Activated CD8-positive, alpha-beta T cell treated with anti-CD3 and anti-CD28 coated beads, Interleukin-2, amount 10 ng/mL, durations not matched to agents 7 days and 5 days (primary cell): ENCODE measurements around the gene MFNG. TPM values are rescaled to one million over a fixed set of nuclear protein-coding genes. Genes with fewer than 3 reads are reported as not detected.

Experiments used
- ATAC-seq: fragments of 150-1000 bp; cut with Tn5 transposase; one replicate; pipeline ENCODE4 v1.10.0; 2021; ENCODE audit warnings: moderate library complexity
- CTCF ChIA-PET: fragments of 350-600 bp; sonication (Branson Sonifier 250); formaldehyde crosslinking; loops from one replicate; lab custom pipeline; 2021; ENCODE audit warnings: antibody characterized with exemption; lab: Charles Lee
- POLR2A ChIA-PET: fragments of 350-600 bp; sonication (Branson Sonifier 250); formaldehyde crosslinking; loops from one replicate; lab custom pipeline; 2021; ENCODE audit warnings: antibody characterized with exemption; lab: Charles Lee
- DNase-seq: peaks from one replicate; pipeline ENCODE4 v3.0.0-alpha.2; 2020
- H3K27ac Mint-ChIP-seq: one replicate; pipeline ENCODE4 v1.8.0; 2021; ENCODE audit warnings: mild to moderate bottlenecking, mixed read lengths
- H3K27me3 Mint-ChIP-seq: one replicate; pipeline ENCODE4 v1.8.0; 2021; ENCODE audit warnings: low read depth, mixed read lengths
- H3K36me3 Mint-ChIP-seq: one replicate; pipeline ENCODE4 v1.8.0; 2021; ENCODE audit warnings: low read depth, mixed read lengths
- H3K4me1 Mint-ChIP-seq: one replicate; pipeline ENCODE4 v1.8.0; 2021; ENCODE audit warnings: low read depth, mixed read lengths
- H3K4me3 Mint-ChIP-seq: one replicate; pipeline ENCODE4 v1.8.0; 2021; ENCODE audit warnings: mild to moderate bottlenecking, mixed read lengths
- H3K9me3 Mint-ChIP-seq: one replicate; pipeline ENCODE4 v1.8.0; 2022; ENCODE audit warnings: mixed read lengths; ENCODE audit not compliant: insufficient read depth
- total RNA-seq, 2 experiments: library from RNA; stranded (reverse); gene quantifications; one replicate each; pipeline ENCODE4 v1.2.3, GENCODE V29; 2021

MFNG gene
- total RNA-seq, 2 experiments from 2014 or later = 227 to 232 TPM

DNA sequence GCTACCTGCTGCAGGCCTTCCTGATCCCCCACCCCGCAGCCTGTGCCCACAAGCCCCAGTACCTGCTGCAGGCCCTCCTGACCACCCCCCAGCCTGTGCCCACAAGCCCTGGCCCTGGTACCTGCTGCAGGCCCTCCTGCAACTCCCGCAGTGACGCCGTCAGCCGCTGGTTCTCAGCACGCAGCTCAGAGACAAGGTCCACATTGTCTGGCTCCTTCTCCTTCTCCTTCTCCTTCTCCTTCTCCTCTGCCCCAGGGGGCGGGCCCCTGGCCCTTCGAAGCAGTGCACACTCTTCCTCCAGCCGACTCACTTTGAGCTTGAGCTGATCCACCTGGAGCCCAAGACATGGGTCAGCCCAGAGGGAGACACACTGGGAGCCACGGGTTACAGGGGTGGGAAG, 23.9 kb upstream of the MFNG start:
- ATAC-seq (no peak), DNase-seq (no peak)
- Mint-ChIP-seq H3K4me3 (no peak overlapping the region), H3K4me1 (no peaks in the 10 kb centered on the region), H3K27me3 (peaks cover 1% of the 10 kb centered on the region), H3K9me3 (no peaks in the 10 kb centered on the region), H3K27ac (no peak overlapping the region), H3K36me3 (no peaks in the 10 kb centered on the region)
- CTCF ChIA-PET = interaction anchor here (1.1 kb wide), 1 partner anchor 37 kb away, joined by 3 read pairs; no protein-coding TSS in a partner anchor
- POLR2A ChIA-PET = no interaction called here

DNA sequence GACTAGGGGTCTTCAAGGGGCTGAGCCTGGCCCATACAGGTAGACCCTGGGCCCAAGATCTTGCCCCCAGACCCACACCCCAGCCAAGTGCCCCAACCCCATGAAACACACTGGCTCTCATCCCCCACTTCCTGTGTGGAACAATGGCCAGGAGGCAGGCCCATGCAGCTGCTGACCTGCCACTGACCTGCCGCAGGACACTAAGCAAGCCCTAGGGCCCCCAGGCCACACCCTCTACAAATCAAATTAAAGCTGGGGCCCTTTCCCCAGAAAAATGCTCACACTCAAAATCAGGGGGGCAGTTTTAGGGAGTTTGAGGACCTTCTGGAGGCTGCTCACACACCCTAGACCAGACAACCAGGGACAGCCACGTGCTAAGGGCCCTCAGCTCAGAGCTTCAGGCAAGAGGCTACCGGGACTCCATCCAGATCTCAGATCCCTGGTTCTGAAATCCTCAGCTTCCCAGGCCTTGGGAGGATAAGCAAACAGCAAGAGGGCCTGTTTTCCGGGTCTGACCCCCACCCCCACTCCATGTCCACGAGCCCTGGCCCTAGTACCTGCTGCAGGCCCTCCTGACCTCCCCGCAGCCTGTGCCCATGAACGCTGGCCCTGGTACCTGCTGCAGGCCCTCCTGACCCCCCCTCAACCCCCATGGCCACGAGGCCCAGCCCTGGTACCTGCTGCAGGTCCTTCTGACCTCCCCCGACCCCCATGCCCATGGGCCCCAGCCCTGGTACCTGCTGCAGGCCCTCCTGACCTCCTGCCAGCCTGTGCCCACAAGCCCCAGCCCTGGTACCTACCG, 23.1 kb upstream of the MFNG start:
- ChIA-PET CTCF (interaction anchor here (1.1 kb wide), 1 partner anchor 37 kb away, joined by 3 read pairs; no protein-coding TSS in a partner anchor), POLR2A (no interaction called here)
- no peak for ATAC-seq
- H3K36me3 Mint-ChIP-seq = no peaks in the 10 kb centered on the region
- no peak for DNase-seq
- no peak overlapping the region for H3K4me3 Mint-ChIP-seq
- no peaks in the 10 kb centered on the region for H3K9me3 Mint-ChIP-seq
- H3K27ac Mint-ChIP-seq = no peak overlapping the region
- no peaks in the 10 kb centered on the region for H3K27me3 Mint-ChIP-seq
- no peaks in the 10 kb centered on the region for H3K4me1 Mint-ChIP-seq

DNA sequence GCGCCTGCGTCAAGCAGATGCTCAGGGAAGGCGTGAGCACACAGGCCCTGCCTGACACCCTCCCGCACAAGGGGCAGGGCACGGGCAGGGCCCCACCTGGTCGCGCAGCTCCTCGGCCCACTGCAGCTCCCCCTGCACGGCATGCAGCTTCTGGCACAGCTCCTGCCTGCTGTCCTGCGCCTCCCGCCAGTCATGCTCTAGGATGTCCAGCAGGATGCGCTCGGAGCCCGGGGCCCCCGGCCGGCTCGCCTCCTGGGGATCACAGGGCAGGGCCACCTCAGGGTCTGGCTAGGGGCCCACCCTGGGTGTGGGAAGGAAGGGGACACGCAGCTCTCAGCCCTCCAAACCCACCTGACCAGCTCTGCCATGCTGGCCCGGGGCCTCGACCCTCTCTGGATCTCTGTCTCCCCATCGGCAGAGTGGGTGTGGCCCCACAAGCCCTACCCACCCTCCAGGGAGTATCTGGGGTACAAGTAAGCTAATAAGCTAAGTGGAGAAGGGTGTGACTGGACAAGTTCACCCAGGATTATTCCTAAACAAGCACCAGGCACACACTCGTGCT, 22.3 kb upstream of the MFNG start:
- Mint-ChIP-seq H3K4me1 (no peaks in the 10 kb centered on the region), H3K27ac (no peak overlapping the region), H3K27me3 (no peaks in the 10 kb centered on the region), H3K36me3 (no peaks in the 10 kb centered on the region), H3K4me3 (no peak overlapping the region), H3K9me3 (no peaks in the 10 kb centered on the region)
- CTCF ChIA-PET = interaction anchor here (1.4 kb wide), 1 partner anchor 10 kb away, joined by 8 read pairs; no protein-coding TSS in a partner anchor
- no peak for DNase-seq
- POLR2A ChIA-PET = interaction anchor here (0.8 kb wide), 1 partner anchor 264 kb away, joined by 4 read pairs; the partner anchor contains the start of gene RAC2
- no peak for ATAC-seq

DNA sequence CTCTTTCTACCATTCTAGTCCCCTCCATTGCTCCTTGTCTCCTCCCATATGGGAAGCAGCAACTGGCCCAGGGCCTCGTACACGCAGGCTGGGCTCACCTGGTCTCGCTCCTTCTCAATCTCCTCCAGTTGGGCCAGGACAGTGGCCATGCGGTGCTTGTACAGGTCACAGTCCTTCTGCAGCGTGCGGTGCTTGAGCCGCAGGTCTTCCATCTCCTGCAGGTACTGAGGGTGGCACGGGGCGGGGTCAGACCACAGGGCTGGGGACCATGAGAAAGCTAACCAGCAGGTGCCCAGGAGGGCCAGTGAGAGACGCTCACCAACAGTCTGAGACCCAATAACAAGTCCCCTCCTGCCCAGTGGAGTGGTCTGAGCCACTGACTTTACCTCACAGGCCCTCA, 21.5 kb upstream of the MFNG start:
- H3K27me3 Mint-ChIP-seq = no peaks in the 10 kb centered on the region
- ChIA-PET CTCF (interaction anchor here (1.4 kb wide), 1 partner anchor 9 kb away, joined by 8 read pairs; no protein-coding TSS in a partner anchor), POLR2A (interaction anchor here (0.8 kb wide), 1 partner anchor 263 kb away, joined by 4 read pairs; the partner anchor contains the start of gene RAC2)
- DNase-seq (no peak), ATAC-seq (no peak)
- no peaks in the 10 kb centered on the region for H3K36me3 Mint-ChIP-seq
- H3K27ac Mint-ChIP-seq = no peak overlapping the region
- H3K4me3 Mint-ChIP-seq = no peak overlapping the region
- H3K9me3 Mint-ChIP-seq = no peaks in the 10 kb centered on the region
- H3K4me1 Mint-ChIP-seq = no peaks in the 10 kb centered on the region

GRCh38 chr22:37505989-37506388, 19.8 kb upstream of the MFNG start:
- ATAC-seq = no peak
- Mint-ChIP-seq H3K4me1 (peaks cover 14% of the 10 kb centered on the region), H3K4me3 (no peak overlapping the region), H3K27ac (no peak overlapping the region), H3K36me3 (no peaks in the 10 kb centered on the region), H3K27me3 (no peaks in the 10 kb centered on the region), H3K9me3 (no peaks in the 10 kb centered on the region)
- POLR2A ChIA-PET = no interaction called here
- DNase-seq = no peak
- CTCF ChIA-PET = interaction anchor here (0.8 to 1.9 kb wide), 5 partner anchors 17 to 246 kb away, joined by 3 to 9 read pairs (median 3); no protein-coding TSS in a partner anchor

DNA sequence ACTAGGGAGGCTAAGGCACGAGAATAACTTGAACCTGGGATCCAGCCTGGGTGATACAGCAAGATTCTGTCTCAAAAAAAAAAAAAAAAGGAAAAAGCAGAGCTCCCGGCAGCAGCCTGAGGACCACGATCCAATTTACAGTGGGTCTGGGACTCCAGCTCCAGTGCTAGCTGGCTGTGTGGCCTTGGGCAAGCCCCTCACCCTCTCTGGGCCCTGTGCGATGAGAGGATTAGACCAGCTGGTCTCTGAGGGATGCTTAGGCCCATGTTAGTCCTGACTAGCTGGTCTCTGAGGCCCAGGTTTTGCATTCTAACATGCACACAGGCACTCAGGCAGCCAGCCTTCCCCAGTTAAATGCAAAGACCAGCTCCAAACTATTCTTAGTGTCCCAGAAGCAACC, 19.4 kb upstream of the MFNG start:
- no peak overlapping the region for H3K27ac Mint-ChIP-seq

GRCh38 chr22:37504964-37505363, 18.8 kb upstream of the MFNG start:
- Mint-ChIP-seq H3K27ac (no peak overlapping the region), H3K27me3 (peaks cover 4% of the 10 kb centered on the region), H3K4me1 (peaks cover 17% of the 10 kb centered on the region), H3K36me3 (no peaks in the 10 kb centered on the region), H3K9me3 (no peaks in the 10 kb centered on the region), H3K4me3 (no peak overlapping the region)
- ATAC-seq (no peak), DNase-seq (no peak)
- ChIA-PET POLR2A (interaction anchor here (0.7 kb wide), 1 partner anchor 54 kb away, joined by 3 read pairs; no protein-coding TSS in a partner anchor), CTCF (interaction anchor here (0.8 to 1.9 kb wide), 3 partner anchors 48 to 87 kb away, joined by 3 to 9 read pairs (median 6); no protein-coding TSS in a partner anchor)

More for the DNA sequence above, 19.4 kb upstream of the MFNG start:
- ATAC-seq (no peak), DNase-seq (no peak)
- no peak overlapping the region for H3K4me3 Mint-ChIP-seq
- H3K9me3 Mint-ChIP-seq = no peaks in the 10 kb centered on the region
- CTCF ChIA-PET = interaction anchor here (0.8 to 1.9 kb wide), 4 partner anchors 49 to 245 kb away, joined by 3 to 9 read pairs (median 4); no protein-coding TSS in a partner anchor
- H3K36me3 Mint-ChIP-seq = no peaks in the 10 kb centered on the region
- H3K27me3 Mint-ChIP-seq = peaks cover 3% of the 10 kb centered on the region
- peaks cover 17% of the 10 kb centered on the region for H3K4me1 Mint-ChIP-seq
- POLR2A ChIA-PET = no interaction called here

DNA sequence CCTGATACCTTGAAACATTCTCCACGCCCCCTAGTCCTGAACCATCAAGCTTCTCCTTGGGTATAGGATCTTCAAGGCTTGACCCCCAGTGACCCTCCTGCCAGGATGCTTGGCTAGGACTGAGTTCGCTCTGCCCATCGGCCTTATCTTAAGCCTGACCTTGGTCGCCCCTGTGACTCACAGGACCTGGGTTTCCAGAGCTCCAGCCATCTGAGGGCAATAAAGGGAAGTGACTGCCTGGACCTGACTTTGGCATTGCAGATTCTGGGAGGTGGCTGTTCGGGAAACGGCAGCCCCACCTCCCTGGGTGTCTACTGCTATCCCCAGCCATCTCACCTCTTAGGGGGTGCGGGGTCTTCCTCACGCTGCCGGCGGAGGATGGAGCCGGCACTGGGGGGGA, 17.7 kb upstream of the MFNG start:
- no peak overlapping the region for H3K4me3 Mint-ChIP-seq
- peaks cover 17% of the 10 kb centered on the region for H3K4me1 Mint-ChIP-seq
- POLR2A ChIA-PET = no interaction called here
- H3K36me3 Mint-ChIP-seq = no peaks in the 10 kb centered on the region
- ATAC-seq (no peak), DNase-seq (no peak)
- peaks cover 4% of the 10 kb centered on the region for H3K27me3 Mint-ChIP-seq
- CTCF ChIA-PET = no interaction called here
- no peak overlapping the region for H3K27ac Mint-ChIP-seq
- no peaks in the 10 kb centered on the region for H3K9me3 Mint-ChIP-seq

GRCh38 chr22:37503183-37503683, 17.0 kb upstream of the MFNG start:
- Mint-ChIP-seq H3K27me3 (peaks cover 4% of the 10 kb centered on the region), H3K4me1 (peaks cover 19% of the 10 kb centered on the region), H3K27ac (no peak overlapping the region), H3K36me3 (no peaks in the 10 kb centered on the region), H3K9me3 (no peaks in the 10 kb centered on the region), H3K4me3 (no peak overlapping the region)
- no peak for DNase-seq
- ChIA-PET CTCF (no interaction called here), POLR2A (no interaction called here)
- ATAC-seq = no peak

DNA sequence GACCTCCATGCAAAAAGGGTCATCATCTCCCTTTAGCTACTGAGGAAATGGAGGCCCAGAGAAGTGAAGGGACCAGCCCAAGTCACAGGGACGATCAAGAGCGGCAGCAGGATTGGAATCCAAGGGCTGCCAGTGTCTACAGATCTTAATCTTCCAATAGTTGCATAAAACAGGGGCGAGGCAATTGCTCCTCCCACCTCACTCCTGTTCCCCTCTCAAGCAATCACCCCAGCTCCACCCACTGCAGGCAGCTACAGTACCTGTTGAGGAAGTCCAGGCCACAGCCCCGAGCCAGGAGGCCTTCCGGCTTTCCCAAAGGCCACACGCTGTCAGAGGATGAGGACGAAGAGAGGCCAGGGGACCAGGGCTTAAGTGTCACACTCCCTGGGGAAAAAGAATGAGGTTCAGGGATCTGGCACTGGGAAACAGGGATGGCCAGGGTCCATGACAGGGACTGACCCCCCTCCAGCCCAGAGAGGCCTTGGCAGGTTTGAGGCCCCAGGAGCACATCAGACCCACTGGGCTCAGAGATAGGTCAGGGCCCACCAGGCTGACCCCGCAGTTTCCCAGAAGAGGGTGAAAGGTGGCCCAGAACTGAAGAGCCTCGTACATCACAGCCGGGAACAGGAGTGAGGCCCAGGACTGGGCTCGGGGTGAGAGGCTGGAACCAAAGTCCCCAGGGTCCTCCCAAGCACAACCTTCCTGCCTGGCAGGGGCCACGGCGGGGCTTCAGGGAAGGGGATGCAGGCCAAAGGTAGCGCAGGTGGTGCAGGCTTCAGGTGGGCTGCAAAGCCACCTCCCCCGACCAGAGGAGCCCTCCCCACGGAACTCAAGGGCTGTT, 16.4 kb upstream of the MFNG start:
- DNase-seq = peak; percentile 38
- Mint-ChIP-seq H3K27ac (no peak overlapping the region), H3K36me3 (no peaks in the 10 kb centered on the region), H3K27me3 (peaks cover 6% of the 10 kb centered on the region), H3K9me3 (no peaks in the 10 kb centered on the region), H3K4me1 (peaks cover 19% of the 10 kb centered on the region), H3K4me3 (no peak overlapping the region)
- CTCF ChIA-PET = interaction anchor here (0.8 to 1.3 kb wide), 3 partner anchors 9 to 90 kb away, joined by 4 to 5 read pairs (median 4); no protein-coding TSS in a partner anchor
- no peak for ATAC-seq
- POLR2A ChIA-PET = no interaction called here
